ENCODE data around the gene FNDC10.

GRCh38 chr1:1582585-1583346 lies 17.2 kb downstream of the FNDC10 start:
- TF ChIP-seq POLR2A (IDR thresholded peaks at IDR 0.05) (no peak), CTCF (IDR thresholded peaks at IDR 0.05) (no peak)
